NT2/D1 (cell line): ENCODE measurements around the gene SH3YL1.

Experiments used
- DNase-seq: peaks from one replicate; pipeline ENCODE4 v3.0.0-alpha.2; 2011; ENCODE audit warnings: low read depth, low spot score
- H3K27me3 ChIP-seq: 2 replicates; pipeline ENCODE4 v1.6.0; 2011; ENCODE audit warnings: mild to moderate bottlenecking; ENCODE audit not compliant: insufficient read length, insufficient read depth
- H3K36me3 ChIP-seq: 2 replicates; pipeline ENCODE4 v1.6.1; 2011; ENCODE audit warnings: mild to moderate bottlenecking, low read length, mixed read lengths; ENCODE audit not compliant: insufficient read depth, insufficient read length
- H3K4me1 ChIP-seq: 2 replicates; pipeline ENCODE4 v1.5.1; 2011; ENCODE audit not compliant: insufficient read depth, insufficient read length
- H3K4me3 ChIP-seq: 2 replicates; pipeline ENCODE4 v1.5.1; 2011; ENCODE audit warnings: low read depth; ENCODE audit not compliant: insufficient read length
- H3K9ac ChIP-seq: 2 replicates; pipeline ENCODE4 v1.6.0; 2011; ENCODE audit warnings: low read depth; ENCODE audit not compliant: insufficient read length
- H3K9me3 ChIP-seq: 2 replicates; pipeline ENCODE4 v1.5.1; 2011; ENCODE audit warnings: mild to moderate bottlenecking, low read length; ENCODE audit not compliant: insufficient read depth
- SUZ12 ChIP-seq: IDR thresholded peaks from 2 replicates; pipeline ENCODE4 v1.6.1; 2011; ENCODE audit not compliant: insufficient read length, insufficient read depth; ENCODE audit errors: extremely low read depth
- YY1 ChIP-seq: IDR thresholded peaks from 2 replicates; pipeline ENCODE4 v1.6.1; 2011; ENCODE audit not compliant: insufficient read length, insufficient read depth
- ZNF274 ChIP-seq: IDR thresholded peaks from 2 replicates; pipeline ENCODE4 v1.6.1; 2011; ENCODE audit warnings: mild to moderate bottlenecking, low read depth, low read length

The SH3YL1 gene

DNA sequence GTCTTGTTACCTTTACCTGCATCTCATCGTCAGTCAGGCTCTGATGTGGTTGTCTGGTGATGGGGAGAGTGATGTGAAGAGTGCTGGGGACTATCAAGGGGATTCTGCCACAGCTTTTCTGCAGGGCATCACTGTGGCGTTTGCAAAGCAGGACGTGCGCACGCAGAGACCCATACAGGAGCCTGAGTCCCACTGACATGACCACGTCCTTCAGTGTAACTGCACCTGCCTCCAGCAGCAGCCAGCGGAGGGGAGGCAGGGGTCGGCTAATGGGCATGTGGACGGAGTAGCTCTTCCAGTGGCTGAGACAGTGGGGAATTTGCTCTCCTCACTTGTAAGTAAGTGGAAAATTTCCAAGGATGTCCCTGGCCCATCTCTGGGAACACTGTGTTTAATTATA lies 17.5 kb upstream of the SH3YL1 start:
- Histone ChIP-seq H3K4me1 (peaks cover 4% of the 10 kb centered on the region), H3K9me3 (no peaks in the 10 kb centered on the region), H3K36me3 (peaks cover 64% of the 10 kb centered on the region), H3K9ac (no peak overlapping the region), H3K4me3 (no peak overlapping the region), H3K27me3 (peaks cover 6% of the 10 kb centered on the region)
- TF ChIP-seq SUZ12 = no peak
- no peak for DNase-seq

DNA sequence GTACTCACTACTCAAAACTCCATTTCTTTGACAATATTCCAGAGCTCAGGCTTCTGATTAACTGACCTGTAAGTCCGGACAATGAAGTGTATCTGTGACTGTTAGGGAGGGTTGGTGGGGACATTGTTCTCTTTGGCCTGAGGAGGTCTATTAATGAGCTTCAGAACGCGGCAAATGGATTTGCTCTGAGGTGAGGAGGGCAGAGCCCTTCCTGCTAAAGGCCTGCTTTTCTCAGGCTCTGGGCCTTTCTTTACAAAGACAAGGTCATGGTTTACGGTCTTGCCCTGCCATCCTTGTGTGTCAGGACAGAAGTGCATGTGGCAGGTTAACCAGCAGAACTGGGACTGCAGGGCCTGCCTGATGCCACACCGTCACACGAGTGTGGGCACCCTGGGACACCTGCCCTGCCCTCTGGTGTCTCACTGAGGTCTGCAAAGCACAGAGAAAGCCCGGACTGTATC lies 16.8 kb upstream of the SH3YL1 start:
- Histone ChIP-seq H3K4me3 (no peak overlapping the region), H3K9ac (no peak overlapping the region), H3K9me3 (no peaks in the 10 kb centered on the region), H3K27me3 (no peaks in the 10 kb centered on the region), H3K36me3 (peaks cover 69% of the 10 kb centered on the region), H3K4me1 (peaks cover 4% of the 10 kb centered on the region)
- no peak for DNase-seq
- TF ChIP-seq SUZ12 (no peak), YY1 (no peak), ZNF274 (no peak)

DNA sequence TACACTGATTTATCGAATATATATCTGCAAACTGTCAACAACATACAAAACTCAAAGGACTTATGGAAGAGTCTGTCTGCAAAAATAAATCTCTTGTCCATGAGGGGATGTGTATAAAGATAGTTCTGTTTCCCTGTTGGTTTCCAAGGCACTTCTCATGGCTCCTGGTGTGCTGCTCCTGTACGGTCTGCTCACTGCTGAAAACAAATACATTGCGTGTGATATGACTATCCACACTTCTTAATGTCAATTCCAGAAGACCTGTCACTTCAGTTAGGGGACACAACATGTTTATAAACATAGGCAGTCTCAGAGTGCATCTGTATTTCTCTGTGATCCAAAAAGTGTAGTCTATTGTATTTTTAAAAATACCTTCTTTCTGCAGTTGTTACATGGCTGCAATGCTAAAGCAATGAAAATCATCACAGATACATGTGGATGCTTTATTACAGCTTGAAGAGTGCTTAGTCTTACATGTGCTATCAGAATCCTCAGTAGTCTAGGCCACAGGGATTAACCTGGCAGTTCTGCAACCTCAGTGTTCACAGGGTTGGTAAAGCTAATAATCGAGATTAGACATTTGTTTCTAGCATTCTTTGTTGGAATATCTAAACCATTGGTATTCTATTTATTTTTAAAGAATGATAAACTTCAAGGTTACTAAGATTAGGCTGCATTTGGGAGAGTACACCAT lies 16.3 kb upstream of the SH3YL1 start:
- H3K9ac ChIP-seq = no peak overlapping the region
- TF ChIP-seq SUZ12 (no peak), ZNF274 (no peak), YY1 (no peak)
- H3K36me3 ChIP-seq = peaks cover 75% of the 10 kb centered on the region
- H3K4me3 ChIP-seq = no peak overlapping the region
- no peaks in the 10 kb centered on the region for H3K9me3 ChIP-seq
- H3K4me1 ChIP-seq = peaks cover 4% of the 10 kb centered on the region
- H3K27me3 ChIP-seq = no peaks in the 10 kb centered on the region
- no peak for DNase-seq

DNA sequence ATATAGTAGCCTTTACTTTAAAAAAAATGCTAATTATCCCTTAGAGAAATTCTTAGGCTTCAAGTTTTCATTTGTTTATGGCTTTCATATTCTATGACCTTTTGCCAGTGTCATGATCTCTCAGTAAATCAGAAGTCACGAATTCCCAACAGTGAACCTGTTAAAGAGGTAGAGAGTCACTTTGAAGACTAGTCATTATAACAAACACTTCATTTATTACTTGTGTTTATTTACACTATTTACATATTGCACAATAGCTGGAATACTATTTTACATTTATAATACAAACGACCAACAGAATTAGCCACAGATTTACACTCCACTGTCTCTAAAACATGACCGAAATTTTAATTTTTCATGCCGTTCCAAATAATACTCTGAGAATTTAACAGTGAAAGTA lies 15.5 kb upstream of the SH3YL1 start:
- peaks cover 3% of the 10 kb centered on the region for H3K4me1 ChIP-seq
- H3K4me3 ChIP-seq = no peak overlapping the region
- no peaks in the 10 kb centered on the region for H3K9me3 ChIP-seq
- no peaks in the 10 kb centered on the region for H3K27me3 ChIP-seq
- TF ChIP-seq ZNF274 (no peak), SUZ12 (no peak), YY1 (no peak)
- no peak for DNase-seq
- peaks cover 82% of the 10 kb centered on the region for H3K36me3 ChIP-seq
- H3K9ac ChIP-seq = no peak overlapping the region

DNA sequence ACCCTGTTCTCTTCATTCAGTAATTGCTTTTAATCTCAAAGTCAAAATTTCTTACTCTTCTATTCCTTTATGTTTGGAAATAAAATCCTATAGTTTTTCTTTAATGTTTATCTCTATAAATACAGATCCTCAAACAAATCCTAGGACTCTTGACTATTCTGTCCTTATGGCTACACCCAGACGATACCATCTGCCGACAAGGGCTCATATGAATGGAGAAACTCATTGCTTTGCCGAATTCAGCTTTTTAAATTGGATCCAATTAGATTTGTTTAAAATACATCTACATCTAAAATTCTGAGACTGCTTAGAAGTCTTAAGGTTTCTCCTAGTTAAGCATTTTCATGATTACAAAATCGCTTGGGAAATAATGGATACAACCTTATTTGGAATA lies 15.1 kb upstream of the SH3YL1 start:
- Histone ChIP-seq H3K4me3 (no peak overlapping the region), H3K9ac (no peak overlapping the region), H3K4me1 (peaks cover 2% of the 10 kb centered on the region), H3K27me3 (no peaks in the 10 kb centered on the region), H3K9me3 (no peaks in the 10 kb centered on the region), H3K36me3 (peaks cover 87% of the 10 kb centered on the region)
- no peak for DNase-seq
- TF ChIP-seq SUZ12 (no peak), ZNF274 (no peak), YY1 (no peak)

DNA sequence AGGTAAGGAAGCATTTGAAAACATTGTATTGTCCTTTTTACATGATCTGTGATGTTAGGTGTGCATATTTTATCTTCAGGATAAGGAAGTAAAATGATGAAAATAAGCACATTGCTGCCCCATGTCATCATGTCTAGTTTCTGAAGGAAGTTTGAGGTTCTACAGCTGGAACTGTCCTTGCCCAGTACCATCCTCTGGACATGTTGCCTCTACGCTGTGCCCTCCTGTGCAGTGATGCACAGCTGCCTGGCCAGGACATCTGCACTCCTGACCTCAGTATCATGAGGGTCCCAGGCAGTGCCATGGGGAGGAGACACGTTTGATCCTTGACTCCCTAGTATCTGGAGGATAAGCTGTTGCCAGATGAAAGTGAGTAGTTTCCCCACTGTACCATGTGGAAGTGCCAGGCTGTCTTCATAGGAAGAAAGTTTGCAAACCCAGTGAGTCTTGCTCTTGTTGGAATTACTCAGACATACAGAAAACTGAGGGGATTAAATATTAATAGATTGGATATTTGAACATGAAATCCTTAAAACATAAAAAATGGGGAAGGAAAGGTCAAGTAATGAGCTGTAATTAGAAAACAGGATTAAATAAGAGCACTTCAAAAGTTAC lies 14.6 kb upstream of the SH3YL1 start:
- no peak for TF ChIP-seq SUZ12
- TF ChIP-seq YY1 = no peak
- no peak for TF ChIP-seq ZNF274
- Histone ChIP-seq H3K4me3 (no peak overlapping the region), H3K9me3 (no peaks in the 10 kb centered on the region), H3K27me3 (no peaks in the 10 kb centered on the region), H3K4me1 (peaks cover 2% of the 10 kb centered on the region), H3K9ac (no peak overlapping the region), H3K36me3 (peaks cover 87% of the 10 kb centered on the region)
- no peak for DNase-seq

DNA sequence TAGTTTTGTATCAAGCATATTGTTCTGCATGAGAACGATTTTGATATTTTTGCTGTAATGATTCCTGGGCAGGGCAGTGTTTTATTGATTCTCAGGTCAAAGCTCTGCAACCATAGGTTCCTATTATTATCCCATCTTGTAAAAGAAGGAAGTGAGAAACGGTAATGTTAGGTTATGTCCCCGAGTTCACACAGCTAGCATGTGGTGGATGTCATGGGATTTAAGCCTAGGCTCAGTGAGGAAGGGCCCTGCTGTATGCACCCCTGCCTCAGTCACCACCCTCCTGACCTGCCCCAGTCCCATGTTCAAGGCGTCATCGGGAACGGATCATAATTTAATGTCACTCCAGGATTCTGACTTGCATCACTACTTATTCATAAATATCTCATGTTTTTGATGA lies 11.6 kb upstream of the SH3YL1 start:
- H3K4me1 ChIP-seq = no peaks in the 10 kb centered on the region
- TF ChIP-seq SUZ12 (no peak), YY1 (no peak), ZNF274 (no peak)
- no peaks in the 10 kb centered on the region for H3K27me3 ChIP-seq
- H3K9me3 ChIP-seq = no peaks in the 10 kb centered on the region
- DNase-seq = no peak
- no peak overlapping the region for H3K4me3 ChIP-seq
- H3K9ac ChIP-seq = no peak overlapping the region
- peaks cover 85% of the 10 kb centered on the region for H3K36me3 ChIP-seq
